Lower leg skin (tissue), 3 donors: ENCODE results near the gene TMEM134.

ENCODE experiments used
- CTCF ChIP-seq, 3 donors: fragments of 450-650 bp; IDR thresholded peaks; one replicate each; pipeline ENCODE4 v1.5.1; 2016; ENCODE audit warnings: antibody characterized with exemption in 3 of 3, mild to moderate bottlenecking in 3 of 3, moderate library complexity in 2 of 3
- POLR2A ChIP-seq, 2 donors: fragments of 450-650 bp; IDR thresholded peaks; one replicate each; pipeline ENCODE4 v1.6.1; 2016 to 2017; ENCODE audit warnings: antibody characterized with exemption in 2 of 2, mild to moderate bottlenecking in 1 of 2, moderate library complexity in 1 of 2

DNA sequence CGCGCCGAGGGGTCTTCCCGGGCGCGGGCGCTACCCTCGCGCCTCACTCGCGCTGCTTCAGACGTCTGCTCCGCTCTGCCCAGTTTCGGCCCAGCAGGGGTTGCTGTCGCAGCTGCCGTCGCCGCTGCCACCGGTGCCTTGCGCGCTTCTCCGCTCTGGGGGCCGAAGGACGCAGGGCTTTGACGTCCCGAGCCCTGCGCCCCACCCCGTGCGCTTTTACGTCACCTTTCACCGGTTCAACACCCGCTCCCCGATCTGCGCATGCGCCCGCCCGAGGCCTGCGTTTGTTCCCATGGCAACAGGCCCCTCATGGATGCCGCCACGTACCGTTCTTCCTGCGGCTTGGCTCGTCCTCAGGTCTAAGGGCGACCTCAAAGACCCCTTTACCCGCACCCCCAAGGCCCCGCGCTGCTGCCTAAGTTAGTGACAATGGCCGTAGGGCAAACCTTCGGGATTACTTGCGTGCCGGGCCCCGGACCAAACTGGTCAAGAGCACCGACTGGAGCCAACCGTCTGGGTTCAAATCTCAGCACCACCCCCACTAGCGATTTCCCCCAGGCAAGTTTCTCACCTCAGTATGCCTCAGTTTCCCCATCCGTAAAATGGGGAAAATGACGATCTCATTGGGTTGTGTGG is 39.6 kb upstream of the TMEM134 start:
- TF ChIP-seq CTCF (IDR thresholded peaks at IDR 0.05), result no peak
- peak in 1 of 2 donors; percentile 22 for TF ChIP-seq POLR2A (IDR thresholded peaks at IDR 0.05)
